GM19240 (cell line): ENCODE results near the gene CTBP1.

Experiments used
- DNase-seq: peaks from one replicate; pipeline ENCODE4 v3.0.0; 2011; ENCODE audit warnings: low spot score; ENCODE audit not compliant: insufficient read length

The CTBP1 gene

GRCh38 chr4:1285151-1285789 is 36.3 kb upstream of the CTBP1 start:
- DNase-seq: no peak

GRCh38 chr4:1283711-1284110 is 34.8 kb upstream of the CTBP1 start:
- no peak for DNase-seq

GRCh38 chr4:1279253-1279652 is 30.3 kb upstream of the CTBP1 start:
- no peak for DNase-seq

DNA sequence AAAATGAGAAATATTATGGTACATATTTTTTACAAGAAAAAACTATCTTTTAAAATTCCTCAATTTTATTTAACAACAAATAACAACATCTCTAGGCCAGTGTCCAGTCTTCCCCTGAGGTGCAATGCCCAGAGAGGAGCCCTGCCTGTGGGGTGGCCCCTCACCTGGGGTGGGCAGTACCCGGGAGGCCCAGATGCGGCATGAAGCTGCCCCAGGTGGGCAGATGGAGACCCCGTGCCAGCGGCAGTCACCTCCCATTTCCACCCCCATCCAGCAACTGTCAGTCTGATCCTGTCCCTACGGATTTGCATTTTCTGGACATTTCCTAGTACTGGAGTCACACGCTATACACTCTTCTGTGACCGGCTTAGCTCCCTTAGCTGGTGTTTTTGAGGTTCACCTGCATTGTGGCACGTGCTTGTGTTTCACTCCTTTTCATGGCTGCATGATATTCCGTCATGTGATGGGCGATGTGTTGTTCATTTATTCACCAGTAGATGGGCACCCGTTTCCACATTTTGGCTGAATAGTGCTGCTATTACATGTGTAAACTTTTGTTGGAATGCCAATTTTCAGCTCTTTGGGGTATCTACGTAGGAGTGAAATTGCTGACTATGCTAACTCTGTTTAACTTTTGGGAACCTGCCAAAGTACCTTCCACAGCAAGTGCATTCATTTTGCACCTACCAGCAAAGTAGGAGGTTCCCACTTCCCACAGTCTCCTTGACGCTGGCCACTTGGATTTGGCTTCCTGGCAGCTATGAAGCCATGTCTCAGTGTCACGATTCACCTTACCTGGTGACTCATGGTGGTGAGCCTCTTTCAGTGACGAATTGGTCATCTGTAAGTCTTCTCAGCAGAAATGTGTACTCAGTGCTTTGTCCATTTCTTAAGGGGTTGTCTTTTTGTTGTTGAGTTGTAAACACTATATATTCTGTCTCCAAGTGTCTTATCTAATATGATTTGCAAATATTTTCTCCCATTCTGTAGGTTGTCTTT is 29.0 kb upstream of the CTBP1 start:
- no peak for DNase-seq

GRCh38 chr4:1276984-1277383 is 28.1 kb upstream of the CTBP1 start:
- no peak for DNase-seq

DNA sequence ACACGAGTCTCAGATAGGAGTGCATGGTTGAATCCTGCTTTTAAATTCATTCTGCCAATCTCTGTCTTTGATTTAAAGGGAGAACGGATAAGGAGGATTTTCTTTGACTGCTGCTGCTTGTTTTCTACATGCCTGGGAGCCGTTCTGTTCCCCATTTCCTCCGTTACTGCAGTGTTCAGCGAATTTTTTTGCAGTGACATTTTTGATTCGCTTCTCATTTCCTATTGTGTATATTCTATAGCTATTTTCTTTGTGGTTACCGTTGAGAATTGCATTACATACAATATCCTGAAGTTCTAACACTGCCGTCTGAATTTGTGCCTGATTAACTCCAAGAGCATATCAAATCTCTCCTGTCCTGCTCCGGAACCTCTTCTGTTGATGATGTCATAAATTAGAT is 25.9 kb upstream of the CTBP1 start:
- DNase-seq: no peak

DNA sequence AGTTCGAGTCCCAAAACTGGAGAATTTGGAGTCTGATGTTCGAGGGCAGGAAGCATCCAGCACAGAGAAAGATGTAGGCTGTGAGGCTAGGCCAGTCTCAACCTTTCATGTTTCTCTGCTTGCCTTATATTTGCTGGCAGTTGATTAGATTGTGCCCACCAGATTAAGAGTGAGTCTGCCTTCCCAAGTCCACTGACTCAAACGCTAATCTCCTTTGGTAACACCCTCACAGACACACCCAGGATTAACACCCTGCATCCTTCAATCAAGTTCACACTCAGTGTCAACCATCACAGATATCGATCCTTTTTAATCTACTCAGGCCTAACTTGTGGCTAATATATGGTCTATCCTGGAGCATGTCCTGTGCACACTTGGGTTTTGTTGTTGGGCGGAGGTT is 22.8 kb upstream of the CTBP1 start:
- no peak for DNase-seq

- DNase-seq: no peak
Measured at GRCh38 chr4:1269209-1269608, 20.3 kb upstream of the CTBP1 start.

DNA sequence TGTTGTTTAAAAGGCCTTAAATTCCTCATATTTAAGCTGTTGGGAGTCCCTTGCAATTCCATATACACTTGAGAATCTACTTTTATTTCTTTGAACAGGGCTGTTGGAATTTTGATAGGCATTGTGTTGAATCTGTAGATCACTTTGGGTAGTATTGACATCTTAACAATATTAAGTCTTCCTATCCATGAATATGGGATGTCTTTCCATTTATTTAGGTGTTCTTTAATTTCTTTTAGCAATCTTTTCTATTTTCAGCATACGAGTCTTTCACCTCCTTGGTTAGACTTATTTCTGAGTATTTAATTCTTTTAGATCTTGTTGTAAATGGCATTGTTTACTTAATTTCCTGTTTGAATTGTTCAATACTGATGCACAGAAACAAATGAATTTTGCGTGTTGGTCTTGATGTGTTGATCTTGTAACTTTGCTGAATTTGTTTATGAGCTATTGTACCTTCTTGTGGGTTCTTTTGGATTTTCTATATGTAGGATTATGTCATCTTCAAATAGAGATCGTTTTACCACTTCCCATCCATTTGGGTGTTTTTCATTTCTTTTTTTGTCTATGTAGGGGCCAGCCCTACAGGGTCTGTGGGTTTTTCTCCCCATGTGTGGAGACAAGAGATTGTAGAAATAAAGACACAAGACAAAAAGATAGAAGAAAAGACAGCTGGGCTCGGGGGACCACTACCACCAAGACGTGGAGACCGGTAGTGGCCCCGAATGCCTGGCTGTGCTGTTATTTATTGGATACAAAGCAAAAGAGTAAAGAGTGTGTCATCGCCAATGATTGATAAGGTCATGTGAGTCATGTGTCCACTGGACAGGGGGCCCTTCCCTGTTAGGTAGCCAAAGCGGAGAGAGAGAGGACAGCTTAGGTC is 18.2 kb upstream of the CTBP1 start:
- DNase-seq: no peak

GRCh38 chr4:1265351-1265750 is 16.4 kb upstream of the CTBP1 start:
- DNase-seq: no peak

GRCh38 chr4:1264942-1265341 is 16.0 kb upstream of the CTBP1 start:
- no peak for DNase-seq

- DNase-seq: no peak
Measured at GRCh38 chr4:1261107-1261928, 12.4 kb upstream of the CTBP1 start.

GRCh38 chr4:1260418-1261106 is 11.6 kb upstream of the CTBP1 start:
- DNase-seq: no peak

- no peak for DNase-seq
Measured at GRCh38 chr4:1259966-1260365, 11.0 kb upstream of the CTBP1 start.

- no peak for DNase-seq
Measured at GRCh38 chr4:1258457-1258856, 9.5 kb upstream of the CTBP1 start.

GRCh38 chr4:1255699-1256098 is 6.8 kb upstream of the CTBP1 start:
- no peak for DNase-seq

GRCh38 chr4:1255151-1255550 is 6.2 kb upstream of the CTBP1 start:
- DNase-seq: no peak

GRCh38 chr4:1253831-1254230 is 4.9 kb upstream of the CTBP1 start:
- DNase-seq: no peak

DNA sequence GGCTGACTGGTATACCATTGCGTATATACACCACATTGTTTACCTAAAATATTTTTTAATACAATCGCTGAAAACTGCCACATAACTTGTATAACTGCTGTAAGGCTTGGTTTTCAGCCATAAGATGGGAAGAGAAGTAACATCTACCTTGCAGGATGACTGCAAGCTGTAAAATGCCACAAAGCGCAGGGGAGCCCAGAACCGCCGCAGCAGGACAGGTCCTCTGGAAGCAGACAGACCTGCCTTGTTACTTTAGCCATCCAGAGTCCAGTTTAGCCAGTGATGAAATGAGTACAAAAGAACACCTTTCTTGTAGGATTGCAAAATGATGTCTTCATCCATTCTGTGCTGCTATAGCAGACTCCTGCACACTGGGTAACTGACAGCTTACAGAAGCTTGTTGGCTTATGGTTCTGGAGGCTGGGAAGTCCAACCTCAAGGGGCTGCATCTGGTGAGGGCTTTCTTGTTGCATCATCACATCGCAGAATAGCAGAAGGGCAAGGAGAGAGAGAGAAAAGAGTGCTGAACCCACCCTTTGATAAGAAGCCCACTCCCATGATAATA is 4.1 kb upstream of the CTBP1 start:
- no peak for DNase-seq

DNA sequence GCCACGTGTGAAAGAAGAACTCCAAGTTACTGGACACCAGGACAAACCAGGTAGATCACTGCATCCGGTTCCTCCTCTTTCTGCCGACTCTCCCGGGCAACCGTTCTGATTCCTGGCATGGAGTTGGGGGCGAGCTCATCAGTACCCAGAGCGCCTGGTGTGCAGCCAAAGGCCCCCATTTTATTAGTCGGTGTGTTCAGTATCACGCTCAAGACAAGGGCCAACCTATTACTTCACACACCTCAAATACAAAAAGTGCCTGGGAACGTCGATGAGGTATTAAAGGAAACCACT is 2.8 kb upstream of the CTBP1 start:
- DNase-seq: no peak
